CD14-positive monocyte (primary cell): ENCODE data around the gene PFKP. TPM values are rescaled to one million over a fixed set of nuclear protein-coding genes. Genes with fewer than 3 reads are reported as not detected.

Source experiments
- DNase-seq, 3 donors: peaks; one replicate each; pipeline ENCODE4 v3.0.0-alpha.2; 2011 to 2022
- H2AFZ ChIP-seq: 2 replicates; pipeline ENCODE4 v1.6.0; 2012; ENCODE audit warnings: mild to moderate bottlenecking, low read depth, low read length, inconsistent platforms; ENCODE audit not compliant: insufficient read depth, poor library complexity, severe bottlenecking
- H3K27ac ChIP-seq, 2 donors: 1 replicate in 1 of 2; 2 replicates in 1 of 2; pipeline ENCODE4 v1.5.1; 2012 to 2013; ENCODE audit warnings: low read length in 2 of 2, control low read depth in 1 of 2, inconsistent platforms in 1 of 2, low read depth in 1 of 2, mild to moderate bottlenecking in 1 of 2
- H3K27me3 ChIP-seq, 2 donors: one replicate each; pipeline versions ENCODE4 v1.6.0 to v1.6.1; 2011 to 2013; ENCODE audit warnings: low read length in 2 of 2; ENCODE audit not compliant: control insufficient read depth in 2 of 2, insufficient read depth in 2 of 2
- H3K36me3 ChIP-seq, 2 donors: replicated peaks in 1 of 2; 1 replicate in 1 of 2; 2 replicates in 1 of 2; pipeline versions ENCODE4 v1.5.1 to v1.6.1; 2012 to 2013; ENCODE audit warnings: low read length in 2 of 2, control low read depth in 1 of 2, inconsistent platforms in 1 of 2, mild to moderate bottlenecking in 1 of 2; ENCODE audit not compliant: insufficient read depth in 2 of 2, control insufficient read depth in 1 of 2
- H3K4me1 ChIP-seq, 2 donors: 1 replicate in 1 of 2; 2 replicates in 1 of 2; pipeline versions ENCODE4 v1.5.1 to v1.6.1; 2012 to 2013; ENCODE audit warnings: low read length in 2 of 2, control low read depth in 1 of 2, inconsistent platforms in 1 of 2, mild to moderate bottlenecking in 1 of 2, moderate library complexity in 1 of 2; ENCODE audit not compliant: insufficient read depth in 2 of 2, control insufficient read depth in 1 of 2
- H3K4me2 ChIP-seq: replicated peaks from 2 replicates; pipeline ENCODE3; 2012; ENCODE audit warnings: low read length, moderate library complexity, mild to moderate bottlenecking; ENCODE audit not compliant: poor library complexity, severe bottlenecking; ENCODE audit errors: extremely low read depth
- H3K4me3 ChIP-seq, 3 experiments: fragments of 200-600 bp in 1 of 3; sonication (generic) in 1 of 3; replicated peaks in 1 of 3; 1 replicate in 2 of 3; 2 replicates in 1 of 3; pipeline ENCODE4 v1.5.1; 2011 to 2013; ENCODE audit warnings: low read length in 3 of 3, mild to moderate bottlenecking in 3 of 3, control low read depth in 2 of 3, low read depth in 2 of 3, inconsistent platforms in 1 of 3, moderate library complexity in 1 of 3
- H3K79me2 ChIP-seq: 2 replicates; pipeline ENCODE4 v1.6.0; 2012; ENCODE audit warnings: mild to moderate bottlenecking, control low read depth, inconsistent platforms, low read length, moderate library complexity; ENCODE audit not compliant: insufficient read depth
- H3K9ac ChIP-seq: 2 replicates; pipeline ENCODE4 v1.6.0; 2017; ENCODE audit warnings: low read length, mild to moderate bottlenecking; ENCODE audit not compliant: insufficient read depth, poor library complexity, severe bottlenecking
- H3K9me3 ChIP-seq, 2 donors: replicated peaks in 1 of 2; 1 replicate in 1 of 2; 2 replicates in 1 of 2; pipeline versions ENCODE4 v1.5.1 to v1.6.1; 2012 to 2013; ENCODE audit warnings: low read length in 2 of 2, control low read depth in 1 of 2; ENCODE audit not compliant: control insufficient read depth in 1 of 2, insufficient read depth in 1 of 2
- H4K20me1 ChIP-seq: 2 replicates; pipeline ENCODE4 v1.6.0; 2012; ENCODE audit warnings: mild to moderate bottlenecking, low read length, control low read depth, moderate library complexity; ENCODE audit not compliant: insufficient read depth
- H3K27ac Mint-ChIP-seq, 7 donors: one replicate each; pipeline ENCODE4 v1.8.0; 2020; ENCODE audit warnings: mild to moderate bottlenecking in 7 of 7, mixed read lengths in 7 of 7, moderate library complexity in 6 of 7, inconsistent platforms in 2 of 7
- H3K27me3 Mint-ChIP-seq, 3 donors: one replicate each; pipeline ENCODE4 v1.8.0; 2021 to 2022; ENCODE audit warnings: low read depth in 3 of 3, mild to moderate bottlenecking in 3 of 3, mixed read lengths in 3 of 3, moderate library complexity in 3 of 3, inconsistent platforms in 1 of 3
- H3K36me3 Mint-ChIP-seq, 2 donors: one replicate each; pipeline ENCODE4 v1.8.0; 2020; ENCODE audit warnings: mixed read lengths in 2 of 2, inconsistent platforms in 1 of 2, mild to moderate bottlenecking in 1 of 2
- H3K4me1 Mint-ChIP-seq: one replicate; pipeline ENCODE4 v1.8.0; 2020; ENCODE audit warnings: mild to moderate bottlenecking, mixed read lengths
- H3K4me3 Mint-ChIP-seq, 2 donors: one replicate each; pipeline ENCODE4 v1.8.0; 2020; ENCODE audit warnings: mild to moderate bottlenecking in 2 of 2, mixed read lengths in 2 of 2, moderate library complexity in 1 of 2
- H3K9me3 Mint-ChIP-seq, 7 donors: one replicate each; pipeline ENCODE4 v1.8.0; 2020 to 2022; ENCODE audit warnings: mixed read lengths in 7 of 7, mild to moderate bottlenecking in 6 of 7, moderate library complexity in 6 of 7, inconsistent platforms in 2 of 7
- CTCF ChIP-seq: fragments of 200-600 bp; IDR thresholded peaks from one replicate; pipeline ENCODE4 v1.8.0; 2022; ENCODE audit warnings: antibody characterized with exemption, mild to moderate bottlenecking
- WGBS: methylation state at CpG from one replicate; pipeline ENCODE4 v1.1.5; 2013; ENCODE audit warnings: missing lambda C conversion rate; ENCODE audit not compliant: insufficient coverage; 5-methylcytosine and 5-hydroxymethylcytosine counted together
- intact Hi-C, 2 donors: fragments of 100-400 bp; cut with micrococcal nuclease; formaldehyde crosslinking; loops; one replicate each; pipeline versions ENCODE4 v1.15.0 to v1.15.1; 2023
- polyA plus RNA-seq, 3 donors: library from polyadenylated mRNA; depleted of rRNA in 1 of 3; unstranded in 2 of 3; stranded (reverse) in 1 of 3; fragments of 300-500 nt in 2 of 3; fragments of >200 nt in 1 of 3; fragmentation: Illumina TruSeq in 2 of 3; gene quantifications; 1 replicate in 2 of 3; 2 replicates in 1 of 3; pipeline ENCODE4 v1.2.3, GENCODE V29; 2012 to 2021

The PFKP gene
- polyA plus RNA-seq, 3 donors = 6.5 to 14.2 (median 8.1) TPM

GRCh38 chr10:3042589-3042988, 24.8 kb upstream of the PFKP start:
- Histone ChIP-seq H3K27ac (no peak overlapping the region), H3K9ac (no peak overlapping the region), H4K20me1 (no peaks in the 10 kb centered on the region), H3K4me3 (no peak overlapping the region), H3K36me3 (no peaks in the 10 kb centered on the region), H3K27me3 (no peaks in the 10 kb centered on the region), H2AFZ (peak overlapping the region; percentile 27), H3K79me2 (no peaks in the 10 kb centered on the region), H3K4me1 (peaks cover 5 to 21% of the 10 kb centered on the region in 2 donors), H3K4me2 (no peak overlapping the region), H3K9me3 (peaks cover 0 to 7% of the 10 kb centered on the region in 2 donors)
- H3K36me3 Mint-ChIP-seq = no peaks in the 10 kb centered on the region
- H3K27me3 Mint-ChIP-seq = peaks cover 9 to 13% (median 9%) of the 10 kb centered on the region in 3 donors
- H3K4me3 Mint-ChIP-seq = no peak overlapping the region
- H3K4me1 Mint-ChIP-seq = peaks cover 12% of the 10 kb centered on the region
- TF ChIP-seq CTCF = no peak
- intact Hi-C loops = loop anchor here (5.0 kb wide), 1 partner anchor 115 kb away; no protein-coding TSS in a partner anchor
- peak overlapping the region in 1 of 7 donors; percentile 57 for H3K27ac Mint-ChIP-seq
- H3K9me3 Mint-ChIP-seq = peaks cover 6 to 12% (median 9%) of the 10 kb centered on the region in 7 donors
- DNase-seq = no peak
- 30% methylated on average over 10 of the region's 10 CpGs for WGBS

DNA sequence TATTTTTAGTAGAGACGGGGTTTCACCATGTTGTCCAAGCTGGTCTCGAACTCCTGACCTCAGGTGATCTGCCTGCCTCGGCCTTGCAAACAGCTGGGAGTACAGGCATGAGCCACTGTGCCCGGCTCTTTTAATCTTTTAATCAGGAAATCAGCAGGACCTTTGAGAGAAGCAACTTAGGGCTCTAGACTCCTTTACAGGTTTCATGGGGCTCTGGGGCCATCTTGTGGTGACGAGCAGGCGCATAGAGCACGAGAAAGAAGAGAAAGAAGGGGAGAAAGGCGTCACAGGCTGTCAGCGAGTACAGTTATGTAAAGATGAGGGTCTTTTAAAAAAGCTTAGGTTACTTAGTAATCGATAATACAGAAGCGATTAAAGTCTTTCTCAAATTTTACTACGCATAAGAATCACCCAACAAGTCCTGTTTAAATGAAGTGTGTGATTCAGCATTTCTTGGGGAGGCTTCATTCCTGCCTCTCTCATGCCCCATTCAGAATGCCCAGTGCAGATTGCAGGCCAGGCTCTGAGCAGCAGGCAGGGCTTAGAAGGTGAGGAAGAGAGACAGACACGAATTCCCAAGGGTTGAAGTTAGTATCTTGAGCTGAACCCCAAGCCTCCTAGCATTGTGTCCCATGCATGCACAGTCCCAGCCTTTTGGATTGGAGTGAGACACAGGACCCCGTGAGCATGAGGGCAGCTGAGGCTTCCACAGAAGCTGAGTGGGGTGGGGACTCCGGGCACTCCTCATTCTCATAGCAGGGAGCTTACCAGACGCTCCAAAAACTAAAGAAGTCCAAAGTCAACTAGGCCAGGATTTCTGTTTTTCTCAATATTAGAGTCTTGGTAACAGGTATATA, 23.6 kb upstream of the PFKP start:
- intact Hi-C loops = loop anchor here (2.0 to 5.0 kb wide), 2 partner anchors 116 to 205 kb away; no protein-coding TSS in a partner anchor
- no peaks in the 10 kb centered on the region for H4K20me1 ChIP-seq
- H3K9me3 Mint-ChIP-seq = peaks cover 5 to 8% (median 6%) of the 10 kb centered on the region in 7 donors
- H3K4me3 Mint-ChIP-seq = peak overlapping the region in 1 of 2 donors; percentile 68
- no peak overlapping the region for H3K4me3 ChIP-seq
- peak; percentile 73 for TF ChIP-seq CTCF
- no peak overlapping the region for H2AFZ ChIP-seq
- no peaks in the 10 kb centered on the region for H3K27me3 ChIP-seq
- peak; percentile 36 to 55 (median 50) for DNase-seq
- H3K9me3 ChIP-seq = peaks cover 0 to 5% of the 10 kb centered on the region in 2 donors
- H3K9ac ChIP-seq = no peak overlapping the region
- H3K36me3 Mint-ChIP-seq = no peaks in the 10 kb centered on the region
- H3K36me3 ChIP-seq = no peaks in the 10 kb centered on the region
- peak overlapping the region; percentile 23 for H3K4me2 ChIP-seq
- no peaks in the 10 kb centered on the region for H3K79me2 ChIP-seq
- no peak overlapping the region for H3K27ac ChIP-seq
- WGBS = 28% methylated on average over 11 of the region's 16 CpGs
- peaks cover 5 to 21% of the 10 kb centered on the region in 2 donors for H3K4me1 ChIP-seq
- H3K4me1 Mint-ChIP-seq = peaks cover 12% of the 10 kb centered on the region
- peaks cover 10 to 20% (median 11%) of the 10 kb centered on the region in 3 donors for H3K27me3 Mint-ChIP-seq
- peak overlapping the region in 1 of 7 donors; percentile 61 for H3K27ac Mint-ChIP-seq
